HCT116 (cell line): Measurements from ENCODE around the gene STPG1. TPM values are rescaled to one million over a fixed set of nuclear protein-coding genes. Genes with fewer than 3 reads are reported as not detected.

Experiments
- ATAC-seq: fragments of 200-7000 bp; cut with Tn5 transposase; 2 replicates; pipeline ENCODE4 v1.9.1; 2020; ENCODE audit warnings: mild to moderate bottlenecking, moderate library complexity
- BruUV-seq: library from RNA; stranded (reverse); fragments of 400-500 nt; replicated peaks from 2 replicates; lab custom pipeline; 2021; lab: Mats Ljungman, UMichigan
- CTCF ChIA-PET: fragments of 300-600 bp; sonication (Branson Sonifier 250); formaldehyde crosslinking; loops from one replicate; lab custom pipeline; 2021; ENCODE audit warnings: antibody characterized with exemption; lab: Charles Lee
- POLR2A ChIA-PET: fragments of 300-600, 350-600 bp; sonication (Branson Sonifier 250); formaldehyde crosslinking; loops from one replicate; lab custom pipeline; 2021; ENCODE audit warnings: antibody characterized with exemption; lab: Charles Lee
- RAD21 ChIA-PET, 2 experiments: fragments of 300-600 bp; sonication (Branson Sonifier 250); formaldehyde crosslinking; loops; one replicate each; lab custom pipeline; 2023; ENCODE audit warnings: low total read pairs in 2 of 2; ENCODE audit not compliant: uncharacterized antibody in 2 of 2, unreplicated experiment in 2 of 2, low non-redundant PET in 1 of 2; lab: Charles Lee
- DNase-seq: peaks from one replicate; pipeline ENCODE4 v3.0.0-alpha.2; 2010; ENCODE audit warnings: low read depth, low spot score
- H2AFZ ChIP-seq: fragments of 200-600 bp; shearing (Covaris generic), sonication (generic); 2 replicates; pipeline ENCODE4 v1.6.1; 2017; ENCODE audit warnings: low read depth, mixed run types, mixed read lengths, antibody characterized with exemption, low read length; ENCODE audit not compliant: poor library complexity, severe bottlenecking
- H3K27ac ChIP-seq: 2 replicates; pipeline ENCODE4 v1.5.1; 2012; ENCODE audit warnings: low read depth, low read length
- H3K27me3 ChIP-seq: fragments of 200-600 bp; sonication (generic); 2 replicates; pipeline ENCODE4 v1.6.1; 2016; ENCODE audit warnings: mixed run types, low read length, mixed read lengths; ENCODE audit not compliant: insufficient read depth
- H3K36me3 ChIP-seq, 2 experiments: fragments of 200-500 bp in 1 of 2; fragments of 200-600 bp in 1 of 2; sonication (Bioruptor generic) in 1 of 2; sonication (generic) in 1 of 2; 2 replicates each; pipeline versions ENCODE4 v1.5.1 to v1.6.1; 2014 to 2016; ENCODE audit warnings: low read length in 2 of 2, inconsistent platforms in 1 of 2, mixed read lengths in 1 of 2, mixed run types in 1 of 2; ENCODE audit not compliant: insufficient read depth in 2 of 2, control insufficient read depth in 1 of 2
- H3K4me1 ChIP-seq, 2 experiments: fragments of 200-600 bp in 1 of 2; sonication (generic) in 1 of 2; 2 replicates each; pipeline versions ENCODE4 v1.5.1 to v1.6.1; 2012 to 2017; ENCODE audit warnings: low read length in 2 of 2, inconsistent platforms in 1 of 2, mild to moderate bottlenecking in 1 of 2, mixed read lengths in 1 of 2, mixed run types in 1 of 2, moderate library complexity in 1 of 2; ENCODE audit not compliant: insufficient read depth in 2 of 2, control insufficient read depth in 1 of 2
- H3K4me2 ChIP-seq: fragments of 200-600 bp; sonication (generic); 2 replicates; pipeline ENCODE4 v1.6.1; 2017; ENCODE audit warnings: mixed run types, low read length, mixed read lengths
- H3K4me3 ChIP-seq, 2 experiments: fragments of 200-600 bp in 1 of 2; sonication (generic) in 1 of 2; replicated peaks in 1 of 2; 2 replicates each; pipeline ENCODE4 v1.5.1; 2011 to 2016; ENCODE audit warnings: low read length in 2 of 2, control low read depth in 1 of 2, low read depth in 1 of 2, mild to moderate bottlenecking in 1 of 2, mixed read lengths in 1 of 2, mixed run types in 1 of 2
- H3K79me2 ChIP-seq: fragments of 200-600 bp; sonication (generic); 2 replicates; pipeline ENCODE4 v1.6.1; 2017; ENCODE audit warnings: mild to moderate bottlenecking, mixed run types, low read length, moderate library complexity, mixed read lengths; ENCODE audit not compliant: insufficient read depth
- H3K9ac ChIP-seq: fragments of 200-600 bp; sonication (generic); 2 replicates; pipeline ENCODE4 v1.6.1; 2016; ENCODE audit warnings: low read length, mixed read lengths
- H3K9me2 ChIP-seq: fragments of 200-600 bp; sonication (generic), shearing (Covaris generic); 2 replicates; pipeline ENCODE4 v1.6.1; 2017; ENCODE audit warnings: mixed run types, mild to moderate bottlenecking, moderate library complexity; ENCODE audit not compliant: insufficient read depth
- H3K9me3 ChIP-seq, 2 experiments: fragments of 200-500 bp in 1 of 2; fragments of 200-600 bp in 1 of 2; sonication (Bioruptor generic) in 1 of 2; sonication (generic) in 1 of 2; 2 replicates each; pipeline ENCODE4 v1.6.1; 2014 to 2017; ENCODE audit warnings: low read length in 2 of 2, mixed read lengths in 2 of 2, inconsistent platforms in 1 of 2, low read depth in 1 of 2, mild to moderate bottlenecking in 1 of 2, mixed run types in 1 of 2, moderate library complexity in 1 of 2; ENCODE audit not compliant: control insufficient read depth in 1 of 2, insufficient read depth in 1 of 2
- H4K20me1 ChIP-seq: fragments of 200-600 bp; sonication (generic), shearing (Covaris generic); 2 replicates; pipeline ENCODE4 v1.6.1; 2017; ENCODE audit warnings: mixed run types, mild to moderate bottlenecking, moderate library complexity; ENCODE audit not compliant: insufficient read depth
- EZH2 ChIP-seq: fragments of 200-600 bp; sonication (generic); IDR thresholded peaks from 2 replicates; pipeline ENCODE4 v1.6.1; 2017; ENCODE audit warnings: antibody characterized with exemption, mixed run types
- JUND ChIP-seq: IDR thresholded peaks from 2 replicates; pipeline ENCODE4 v1.6.1; 2012
- POLR2A ChIP-seq: IDR thresholded peaks from 2 replicates; pipeline ENCODE4 v1.7.0; 2011; ENCODE audit warnings: borderline replicate concordance; ENCODE audit not compliant: insufficient read depth, insufficient read length; ENCODE audit errors: extremely low read depth
- SIN3A ChIP-seq: IDR thresholded peaks from 2 replicates; pipeline ENCODE4 v1.6.1; 2012; ENCODE audit warnings: low read depth
- SRF ChIP-seq: IDR thresholded peaks from 2 replicates; pipeline ENCODE4 v1.6.1; 2012; ENCODE audit warnings: low read depth
- TCF7L2 ChIP-seq: IDR thresholded peaks from 2 replicates; pipeline ENCODE4 v1.7.0; 2011; ENCODE audit warnings: borderline replicate concordance, inconsistent platforms; ENCODE audit not compliant: insufficient read depth, insufficient read length; ENCODE audit errors: extremely low read depth
- intact Hi-C: fragments of 100-400 bp; cut with micrococcal nuclease; formaldehyde crosslinking; loops from 2 replicates; pipeline ENCODE4 v1.10.0; 2022
- total RNA-seq: library from RNA; stranded (reverse); gene quantifications from one replicate; pipeline ENCODE4 v1.2.1, GENCODE V29; 2021; ENCODE audit not compliant: unreplicated experiment
- TF ChIP-seq, protein P1 (sequence below): IDR thresholded peaks from 2 replicates; pipeline ENCODE4 v1.6.1; 2012; ENCODE audit warnings: low read depth
- TF ChIP-seq, protein P2 (sequence below): IDR thresholded peaks from 2 replicates; pipeline ENCODE4 v1.6.1; 2012

The STPG1 gene
- total RNA-seq, 1 experiment from 2014 or later, result 13.4 TPM

DNA sequence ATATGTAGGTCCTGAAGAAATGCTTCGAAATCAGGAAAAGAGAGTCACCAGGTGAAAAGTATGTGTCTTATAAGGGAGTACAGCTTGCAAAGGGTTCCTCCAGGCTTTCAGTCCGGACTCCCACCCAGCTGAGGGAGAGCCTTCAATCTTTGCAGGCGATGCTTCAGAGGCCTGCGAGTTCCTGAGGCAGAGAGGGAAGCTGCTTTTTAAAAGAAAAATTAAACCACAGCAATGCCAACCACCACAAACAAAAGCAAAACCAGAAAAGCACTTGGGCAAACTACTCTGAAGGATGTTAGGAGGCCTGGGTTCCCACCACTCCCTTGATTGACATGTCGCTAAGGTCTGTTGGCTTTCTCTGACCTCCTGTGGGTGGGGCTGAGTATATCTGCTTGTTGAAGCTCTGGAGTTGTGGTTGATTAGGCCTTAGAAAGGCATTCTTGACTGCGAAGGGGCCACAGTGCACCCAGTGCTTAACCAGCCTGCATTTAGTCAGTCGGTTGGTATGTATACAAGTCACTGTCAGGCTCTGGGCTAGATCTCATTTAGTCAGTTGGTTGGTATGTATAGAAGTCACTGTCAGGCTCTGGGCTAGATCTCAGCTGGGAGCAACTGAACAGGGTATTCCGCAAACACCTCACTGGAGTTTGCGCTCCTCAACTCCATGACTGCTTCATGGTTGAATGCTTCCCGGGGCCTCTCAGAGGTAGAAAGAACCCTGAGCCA, 3.2 kb upstream of the STPG1 start:
- CTCF ChIA-PET, result interaction anchor here (0.5 to 1.7 kb wide), 3 partner anchors 25 to 170 kb away, joined by 3 to 17 read pairs (median 3); no protein-coding TSS in a partner anchor
- POLR2A ChIA-PET, result no interaction called here
- H3K4me2 ChIP-seq, result peak overlapping the region; percentile 97
- TF ChIP-seq, protein P1, sequence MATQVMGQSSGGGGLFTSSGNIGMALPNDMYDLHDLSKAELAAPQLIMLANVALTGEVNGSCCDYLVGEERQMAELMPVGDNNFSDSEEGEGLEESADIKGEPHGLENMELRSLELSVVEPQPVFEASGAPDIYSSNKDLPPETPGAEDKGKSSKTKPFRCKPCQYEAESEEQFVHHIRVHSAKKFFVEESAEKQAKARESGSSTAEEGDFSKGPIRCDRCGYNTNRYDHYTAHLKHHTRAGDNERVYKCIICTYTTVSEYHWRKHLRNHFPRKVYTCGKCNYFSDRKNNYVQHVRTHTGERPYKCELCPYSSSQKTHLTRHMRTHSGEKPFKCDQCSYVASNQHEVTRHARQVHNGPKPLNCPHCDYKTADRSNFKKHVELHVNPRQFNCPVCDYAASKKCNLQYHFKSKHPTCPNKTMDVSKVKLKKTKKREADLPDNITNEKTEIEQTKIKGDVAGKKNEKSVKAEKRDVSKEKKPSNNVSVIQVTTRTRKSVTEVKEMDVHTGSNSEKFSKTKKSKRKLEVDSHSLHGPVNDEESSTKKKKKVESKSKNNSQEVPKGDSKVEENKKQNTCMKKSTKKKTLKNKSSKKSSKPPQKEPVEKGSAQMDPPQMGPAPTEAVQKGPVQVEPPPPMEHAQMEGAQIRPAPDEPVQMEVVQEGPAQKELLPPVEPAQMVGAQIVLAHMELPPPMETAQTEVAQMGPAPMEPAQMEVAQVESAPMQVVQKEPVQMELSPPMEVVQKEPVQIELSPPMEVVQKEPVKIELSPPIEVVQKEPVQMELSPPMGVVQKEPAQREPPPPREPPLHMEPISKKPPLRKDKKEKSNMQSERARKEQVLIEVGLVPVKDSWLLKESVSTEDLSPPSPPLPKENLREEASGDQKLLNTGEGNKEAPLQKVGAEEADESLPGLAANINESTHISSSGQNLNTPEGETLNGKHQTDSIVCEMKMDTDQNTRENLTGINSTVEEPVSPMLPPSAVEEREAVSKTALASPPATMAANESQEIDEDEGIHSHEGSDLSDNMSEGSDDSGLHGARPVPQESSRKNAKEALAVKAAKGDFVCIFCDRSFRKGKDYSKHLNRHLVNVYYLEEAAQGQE, result no peak
- TF ChIP-seq SRF (no peak), SIN3A (no peak), TCF7L2 (no peak), EZH2 (no peak), POLR2A (no peak), JUND (no peak)
- TF ChIP-seq, protein P2, sequence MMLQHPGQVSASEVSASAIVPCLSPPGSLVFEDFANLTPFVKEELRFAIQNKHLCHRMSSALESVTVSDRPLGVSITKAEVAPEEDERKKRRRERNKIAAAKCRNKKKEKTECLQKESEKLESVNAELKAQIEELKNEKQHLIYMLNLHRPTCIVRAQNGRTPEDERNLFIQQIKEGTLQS, result no peak
- peaks cover 36 to 65% of the 10 kb centered on the region in 2 experiments for H3K4me1 ChIP-seq
- no peak for DNase-seq
- no peak overlapping the region for H2AFZ ChIP-seq
- no peak for ATAC-seq
- H4K20me1 ChIP-seq, result no peaks in the 10 kb centered on the region
- intact Hi-C loops, result loop anchor here (10.0 kb wide), 1 partner anchor 108 kb away; no protein-coding TSS in a partner anchor
- H3K9me3 ChIP-seq, result no peaks in the 10 kb centered on the region
- no peaks in the 10 kb centered on the region for H3K79me2 ChIP-seq
- BruUV-seq, result no TSS peak
- no peaks in the 10 kb centered on the region for H3K9me2 ChIP-seq
- H3K27ac ChIP-seq, result no peak overlapping the region
- peak overlapping the region; percentile 71 for H3K9ac ChIP-seq
- H3K4me3 ChIP-seq, result peak overlapping the region; percentile 87 to 88
- H3K27me3 ChIP-seq, result no peaks in the 10 kb centered on the region
- RAD21 ChIA-PET, result no interaction called here
- 0 out of 4 replicates have a peak, but pooled peaks cover 0 to under 1% of the 10 kb centered on the region in 2 experiments for H3K36me3 ChIP-seq
